ENCODE measurements around the gene BICD2.

- TF ChIP-seq EZH2phosphoT487 (IDR thresholded peaks at IDR 0.05; ENCODE audit: insufficient read depth, low read depth) (no peak), EZH2 (IDR thresholded peaks at IDR 0.05; ENCODE audit: insufficient read depth, poor library complexity, severe bottlenecking) (no peak)
These were observed 4.7 kb upstream of the BICD2 start for GRCh38 chr9:92769286-92769685.
